ENCODE results near the gene ACSM4. TPM values are rescaled to one million over a fixed set of nuclear protein-coding genes. Genes with fewer than 3 reads are reported as not detected.

ACSM4 gene
- total and polyA plus RNA-seq, 2 of the 8 experiments (the other 6 are each of a cell fraction or from before 2014, with no cell fraction given), result not detected

DNA sequence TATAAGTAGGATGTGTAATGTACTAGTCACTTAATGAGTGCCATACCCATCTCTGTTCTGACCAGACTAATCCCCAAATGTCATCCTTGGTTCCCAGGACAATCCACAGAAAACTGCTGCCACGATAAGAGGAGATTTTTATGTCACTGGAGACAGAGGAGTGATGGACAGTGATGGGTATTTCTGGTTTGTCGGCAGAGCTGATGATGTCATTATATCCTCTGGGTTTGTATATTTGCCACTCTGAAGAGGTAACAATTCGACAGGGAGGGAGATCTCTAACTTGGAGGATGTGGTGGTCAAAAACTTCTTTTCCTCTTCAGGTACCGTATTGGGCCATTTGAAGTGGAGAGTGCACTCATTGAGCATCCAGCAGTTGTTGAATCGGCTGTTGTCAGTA, 20.3 kb downstream of the ACSM4 start:
- Histone ChIP-seq H3K23ac (ENCODE audit: insufficient read length) (no peak overlapping the region), H2AK5ac (ENCODE audit: low read depth, low read length) (no peak overlapping the region), H2BK5ac (ENCODE audit: low read depth, low read length) (no peak overlapping the region), H3K23me2 (ENCODE audit: low read depth, low read length) (no peaks in the 10 kb centered on the region), H3K9ac (replicated peaks in 1 of 4; ENCODE audit: extremely low read depth in 1 of 4, low read depth in 3 of 4, low read length in 3 of 4) (no peak overlapping the region), H3K4me3 (ENCODE audit: extremely low read depth in 1 of 4, insufficient read depth in 2 of 4, low read depth in 3 of 4, low read length in 4 of 4) (no peak overlapping the region), H3K18ac (ENCODE audit: extremely low read depth, low read length) (no peak overlapping the region), H3K14ac (ENCODE audit: insufficient read length) (no peak overlapping the region), H3K56ac (replicated peaks; ENCODE audit: insufficient read length, low read depth, low read length) (no peak overlapping the region), H3K9me3 (ENCODE audit: insufficient read depth in 2 of 2, low read depth in 1 of 2, low read length in 1 of 2) (no peaks in the 10 kb centered on the region), H4K20me1 (replicated peaks in 1 of 2; ENCODE audit: control insufficient read depth in 1 of 2, insufficient read depth in 2 of 2, low read length in 2 of 2) (no peaks in the 10 kb centered on the region), H3K27ac (ENCODE audit: low read depth, low read length) (no peak overlapping the region), H2BK15ac (ENCODE audit: low read length) (no peak overlapping the region), H2BK120ac (replicated peaks; ENCODE audit: low read depth, low read length) (no peak overlapping the region), H2BK12ac (ENCODE audit: low read depth, low read length) (no peak overlapping the region), H3K79me1 (ENCODE audit: low read depth, low read length) (no peaks in the 10 kb centered on the region), H3K4me2 (ENCODE audit: insufficient read depth in 1 of 2, low read depth in 2 of 2, low read length in 2 of 2) (no peak overlapping the region), H3K27me3 (replicated peaks in 1 of 4; ENCODE audit: control insufficient read depth in 3 of 4, extremely low read depth in 1 of 4, insufficient read depth in 3 of 4, low read length in 3 of 4) (no peaks in the 10 kb centered on the region), H2AFZ (ENCODE audit: low read length) (no peak overlapping the region), H3K4me1 (replicated peaks in 1 of 4; ENCODE audit: control insufficient read depth in 3 of 4, insufficient read depth in 4 of 4, low read length in 3 of 4) (no peaks in the 10 kb centered on the region), H4K8ac (ENCODE audit: extremely low read depth, insufficient read depth, low read length) (no peak overlapping the region), H3K4ac (replicated peaks; ENCODE audit: insufficient read length, low read depth, low read length) (no peak overlapping the region), H3K36me3 (ENCODE audit: control insufficient read depth in 2 of 4, insufficient read depth in 4 of 4, low read length in 3 of 4) (no peaks in the 10 kb centered on the region), H2BK20ac (ENCODE audit: low read length) (no peak overlapping the region), H3K79me2 (ENCODE audit: control insufficient read depth in 1 of 2, insufficient read depth in 2 of 2, low read length in 2 of 2) (no peaks in the 10 kb centered on the region), H4K91ac (replicated peaks; ENCODE audit: insufficient read length, low read length) (no peak overlapping the region), H4K5ac (ENCODE audit: insufficient read length, low read depth, low read length) (no peak overlapping the region)
- ChIA-PET POLR2A (ENCODE audit: partially characterized antibody) (no interaction called here), CTCF (ENCODE audit: partially characterized antibody) (no interaction called here)
- DNase-seq (ENCODE audit: low read depth in 1 of 2, low spot score in 2 of 2) (no peak), FAIRE-seq (no peak)
- 86% methylated on average over 5 of the region's 5 CpGs; no CpG with 5 or more reads in 1 of the 2 experiments for WGBS, 2 experiments (ENCODE audit: extremely low coverage in 1 of 2, insufficient coverage in 1 of 2, insufficient read length in 1 of 2, insufficient replicate concordance in 2 of 2, low coverage in 1 of 2, low lambda C conversion rate in 2 of 2, missing lambda C conversion rate in 1 of 2)
- TF ChIP-seq SIRT6 (IDR thresholded peaks at IDR 0.05; ENCODE audit: low read length) (no peak), CHD2 (IDR thresholded peaks at IDR 0.05; ENCODE audit: low read length) (no peak), TAF1 (IDR thresholded peaks at IDR 0.05; ENCODE audit: low read depth, low read length) (no peak), GTF2F1 (IDR thresholded peaks at IDR 0.05; ENCODE audit: borderline replicate concordance, low read depth, low read length) (no peak), TBP (IDR thresholded peaks at IDR 0.05; ENCODE audit: low read depth, low read length) (no peak), KDM5A (IDR thresholded peaks at IDR 0.05; ENCODE audit: low read length) (no peak), BACH1 (IDR thresholded peaks at IDR 0.05; ENCODE audit: low read length) (no peak), ZNF274 (IDR thresholded peaks at IDR 0.05; ENCODE audit: borderline replicate concordance, extremely low read depth, low read length) (no peak), SAP30 (IDR thresholded peaks at IDR 0.05; ENCODE audit: insufficient read depth, insufficient replicate concordance, low read length) (no peak), SP4 (IDR thresholded peaks at IDR 0.05; ENCODE audit: low read length) (no peak), JUND (IDR thresholded peaks at IDR 0.05; ENCODE audit: low read length) (no peak), RAD21 (IDR thresholded peaks at IDR 0.05 in 1 of 2, conservative IDR thresholded peaks at IDR 0.05 in 1 of 2; ENCODE audit: low read depth in 2 of 2, low read length in 2 of 2) (no peak)
- TF ChIP-seq, protein P1, sequence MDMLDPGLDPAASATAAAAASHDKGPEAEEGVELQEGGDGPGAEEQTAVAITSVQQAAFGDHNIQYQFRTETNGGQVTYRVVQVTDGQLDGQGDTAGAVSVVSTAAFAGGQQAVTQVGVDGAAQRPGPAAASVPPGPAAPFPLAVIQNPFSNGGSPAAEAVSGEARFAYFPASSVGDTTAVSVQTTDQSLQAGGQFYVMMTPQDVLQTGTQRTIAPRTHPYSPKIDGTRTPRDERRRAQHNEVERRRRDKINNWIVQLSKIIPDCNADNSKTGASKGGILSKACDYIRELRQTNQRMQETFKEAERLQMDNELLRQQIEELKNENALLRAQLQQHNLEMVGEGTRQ (IDR thresholded peaks at IDR 0.05; ENCODE audit: low read length), result no peak
- TF ChIP-seq, protein P2, sequence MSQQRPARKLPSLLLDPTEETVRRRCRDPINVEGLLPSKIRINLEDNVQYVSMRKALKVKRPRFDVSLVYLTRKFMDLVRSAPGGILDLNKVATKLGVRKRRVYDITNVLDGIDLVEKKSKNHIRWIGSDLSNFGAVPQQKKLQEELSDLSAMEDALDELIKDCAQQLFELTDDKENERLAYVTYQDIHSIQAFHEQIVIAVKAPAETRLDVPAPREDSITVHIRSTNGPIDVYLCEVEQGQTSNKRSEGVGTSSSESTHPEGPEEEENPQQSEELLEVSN (IDR thresholded peaks at IDR 0.05), result no peak

Measured in H1 (cell line).